Stomach (tissue), 9 donors: ENCODE results near the gene FBXO47. TPM values are rescaled to one million over a fixed set of nuclear protein-coding genes. Genes with fewer than 3 reads are reported as not detected.

Experiments
- DNase-seq, 2 donors: peaks; one replicate each; pipeline versions ENCODE4 v3.0.0 to v3.0.0-alpha.2; 2013 to 2019
- H3K27ac ChIP-seq, 5 donors: fragments of 200-600 bp in 4 of 5; sonication (generic) in 4 of 5; one replicate each; pipeline ENCODE4 v1.5.1; 2013 to 2019; ENCODE audit warnings: mild to moderate bottlenecking in 1 of 5, moderate library complexity in 1 of 5
- H3K27me3 ChIP-seq, 3 donors: fragments of 200-600 bp; sonication (generic); one replicate each; pipeline ENCODE4 v1.5.1; 2017 to 2019; ENCODE audit warnings: mixed run types in 1 of 3
- H3K36me3 ChIP-seq, 4 donors: fragments of 200-600 bp; sonication (generic); 1 replicate in 3 of 4; 2 replicates in 1 of 4; pipeline ENCODE4 v1.5.1; 2016 to 2019
- H3K4me1 ChIP-seq, 4 donors: fragments of 200-600 bp; sonication (generic); one replicate each; pipeline ENCODE4 v1.5.1; 2016 to 2019
- H3K4me3 ChIP-seq, 4 donors: fragments of 200-600 bp; sonication (generic) in 3 of 4; one replicate each; pipeline ENCODE4 v1.5.1; 2016 to 2019; ENCODE audit warnings: mild to moderate bottlenecking in 1 of 4
- H3K9me3 ChIP-seq, 4 donors: fragments of 200-600 bp; sonication (generic); one replicate each; pipeline ENCODE4 v1.5.1; 2016 to 2019
- CTCF ChIP-seq, 7 experiments: fragments of 450-650 bp in 4 of 7; fragments of 200-600 bp in 3 of 7; sonication (generic) in 3 of 7; IDR thresholded peaks; one replicate each; pipeline ENCODE4 v1.5.1; 2016 to 2019; ENCODE audit warnings: antibody characterized with exemption in 7 of 7, control low read depth in 2 of 7, mild to moderate bottlenecking in 1 of 7
- EP300 ChIP-seq: sonication (generic); formaldehyde crosslinking; IDR thresholded peaks from one replicate; pipeline ENCODE4 v1.6.1; 2017; ENCODE audit warnings: antibody characterized with exemption
- POLR2A ChIP-seq, 4 donors: fragments of 450-650 bp; IDR thresholded peaks; one replicate each; pipeline ENCODE4 v1.6.1; 2016; ENCODE audit warnings: antibody characterized with exemption in 4 of 4, control low read depth in 2 of 4, mild to moderate bottlenecking in 1 of 4, moderate library complexity in 1 of 4
- POLR2AphosphoS5 ChIP-seq, 3 donors: sonication (generic); formaldehyde crosslinking; IDR thresholded peaks; one replicate each; pipeline ENCODE4 v1.6.1; 2016; ENCODE audit warnings: antibody characterized with exemption in 3 of 3
- WGBS, 5 donors: extraction: QIAGEN DNeasy Blood & Tissue Kit in 3 of 5; methylation state at CpG; one replicate each; pipeline versions ENCODE4 v1.1.5 to v1.1.7; 2013 to 2018; 5-methylcytosine and 5-hydroxymethylcytosine counted together
- intact Hi-C: fragments of 100-400 bp; cut with DNase I; formaldehyde crosslinking; loops from one replicate; pipeline ENCODE4 v1.15.1; 2023; ENCODE audit warnings: low total_unique reads
- polyA plus RNA-seq, 3 donors: library from polyadenylated mRNA; stranded (reverse); fragments of 200-250 nt; gene quantifications; one replicate each; pipeline ENCODE4 v1.2.3, GENCODE V29; 2013
- total RNA-seq, 5 donors: library from RNA; depleted of rRNA; stranded (reverse); fragments of >200 nt; gene quantifications; one replicate each; pipeline versions ENCODE4 v1.1.0 to v1.2.3, GENCODE V29; 2014 to 2016
- donor health status: healthy with polysubstance abuse.
- donor health status: Bipolar disorder and iron deficiency.
- donor health status: healthy.

The FBXO47 gene
- total and polyA plus RNA-seq, 8 donors, result not detected

- H3K4me1 ChIP-seq, result peaks cover 19 to 55% (median 36%) of the 10 kb centered on the region in 4 donors
- TF ChIP-seq CTCF (IDR thresholded peaks at IDR 0.05) (no peak), POLR2A (IDR thresholded peaks at IDR 0.05) (no peak), POLR2AphosphoS5 (IDR thresholded peaks at IDR 0.05) (no peak), EP300 (no peak)
- WGBS, 5 donors, result 58 to 77% (median 63%) methylated on average over 2 of the region's 2 CpGs
- no peaks in the 10 kb centered on the region for H3K36me3 ChIP-seq
- peak; percentile 19 to 41 for DNase-seq
- H3K9me3 ChIP-seq, result no peaks in the 10 kb centered on the region
- H3K27me3 ChIP-seq, result no peaks in the 10 kb centered on the region
- peak overlapping the region in 4 of 5 donors; percentile 9 to 73 (median 64) for H3K27ac ChIP-seq
- intact Hi-C loops, result no loop called here
- H3K4me3 ChIP-seq, result no peak overlapping the region
These were observed 40.7 kb downstream of the FBXO47 start for GRCh38 chr17:38926293-38927070.

GRCh38 chr17:38925263-38925995, 41.8 kb downstream of the FBXO47 start, which contains the start of gene LASP1NB:
Gene LASP1NB (plus strand): TSS chr17:38925614.
- peak within 1 kb of the TSS in 1 of 4 donors; percentile 24 for H3K4me3 ChIP-seq

GRCh38 chr17:38922538-38923297, 44.5 kb downstream of the FBXO47 start:
- no peak for TF ChIP-seq POLR2AphosphoS5 (IDR thresholded peaks at IDR 0.05)
- no peak for TF ChIP-seq EP300
- TF ChIP-seq POLR2A (IDR thresholded peaks at IDR 0.05), result no peak
- Histone ChIP-seq H3K4me1 (peaks cover 19 to 85% (median 56%) of the 10 kb centered on the region in 4 donors), H3K4me3 (no peak overlapping the region), H3K9me3 (no peaks in the 10 kb centered on the region), H3K27me3 (no peaks in the 10 kb centered on the region), H3K27ac (peak overlapping the region; percentile 2 to 78 (median 59)), H3K36me3 (peaks cover 23 to 38% (median 31%) of the 10 kb centered on the region in 4 donors)
- 44 to 64% (median 48%) methylated on average over 6 of the region's 6 CpGs for WGBS, 5 donors
- peak; percentile 73 to 91 for DNase-seq
- intact Hi-C loops, result no loop called here

More at GRCh38 chr17:38925263-38925995, 41.8 kb downstream of the FBXO47 start, which contains the start of gene LASP1NB:
- Histone ChIP-seq H3K9me3 (no peaks in the 10 kb centered on the region), H3K27me3 (no peaks in the 10 kb centered on the region), H3K27ac (peak within 1 kb of the TSS in 4 of 5 donors; percentile 9 to 73 (median 64)), H3K36me3 (peaks cover 0 to 10% (median 4%) of the 10 kb centered on the region in 4 donors), H3K4me1 (peaks cover 19 to 65% (median 45%) of the 10 kb centered on the region in 4 donors)
- peak; percentile 25 to 88 for DNase-seq
- no peak for TF ChIP-seq POLR2A (IDR thresholded peaks at IDR 0.05)
- TF ChIP-seq EP300, result no peak
- 48 to 51% (median 50%) methylated on average over 14 of the region's 14 CpGs for WGBS, 5 donors
- intact Hi-C loops, result no loop called here

GRCh38 chr17:38921756-38922411, 45.3 kb downstream of the FBXO47 start:
- no peak overlapping the region for H3K4me3 ChIP-seq
- no peaks in the 10 kb centered on the region for H3K27me3 ChIP-seq
- peak in 1 of 2 donors; percentile 24 for DNase-seq
- H3K9me3 ChIP-seq, result no peaks in the 10 kb centered on the region
- H3K4me1 ChIP-seq, result peaks cover 19 to 78% (median 54%) of the 10 kb centered on the region in 4 donors
- no peak for TF ChIP-seq POLR2A (IDR thresholded peaks at IDR 0.05)
- no peak for TF ChIP-seq CTCF (IDR thresholded peaks at IDR 0.05)
- TF ChIP-seq POLR2AphosphoS5 (IDR thresholded peaks at IDR 0.05), result no peak
- no peak for TF ChIP-seq EP300
- peaks cover 27 to 46% (median 39%) of the 10 kb centered on the region in 4 donors for H3K36me3 ChIP-seq
- intact Hi-C loops, result no loop called here
- peak overlapping the region in 4 of 5 donors; percentile 46 to 78 (median 60) for H3K27ac ChIP-seq
- 62 to 75% (median 70%) methylated on average over 13 of the region's 13 CpGs for WGBS, 5 donors
